ENCODE results near the gene APOL5. TPM values are rescaled to one million over a fixed set of nuclear protein-coding genes. Genes with fewer than 3 reads are reported as not detected.
"Not testable (repeated sequence)": the region's sequence is repeated elsewhere in the genome, so short reads cannot be mapped to it uniquely, and the experiment has no call there.

Gene APOL5, protein sequence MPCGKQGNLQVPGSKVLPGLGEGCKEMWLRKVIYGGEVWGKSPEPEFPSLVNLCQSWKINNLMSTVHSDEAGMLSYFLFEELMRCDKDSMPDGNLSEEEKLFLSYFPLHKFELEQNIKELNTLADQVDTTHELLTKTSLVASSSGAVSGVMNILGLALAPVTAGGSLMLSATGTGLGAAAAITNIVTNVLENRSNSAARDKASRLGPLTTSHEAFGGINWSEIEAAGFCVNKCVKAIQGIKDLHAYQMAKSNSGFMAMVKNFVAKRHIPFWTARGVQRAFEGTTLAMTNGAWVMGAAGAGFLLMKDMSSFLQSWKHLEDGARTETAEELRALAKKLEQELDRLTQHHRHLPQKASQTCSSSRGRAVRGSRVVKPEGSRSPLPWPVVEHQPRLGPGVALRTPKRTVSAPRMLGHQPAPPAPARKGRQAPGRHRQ
- not detected in 3 replicates for polyA plus RNA-seq
- not detected for polyA plus RNA-seq (2011; ENCODE audit: low read depth)
- polyA plus RNA-seq (2011; cell fraction: cytosol; rRNA removed) = not detected in 2 replicates
- polyA plus RNA-seq (2011; cell fraction: nucleus; rRNA removed) = not detected in 2 replicates
- not detected in 2 replicates for polyA plus RNA-seq (2012; ENCODE audit: low replicate concordance)
- not detected in 3 replicates for polyA minus RNA-seq
- polyA minus RNA-seq (2011; cell fraction: cytosol; rRNA and poly(A)+ RNA removed) = not detected
- not detected in 2 replicates for polyA minus RNA-seq (2011; cell fraction: nucleus; rRNA and poly(A)+ RNA removed)

DNA sequence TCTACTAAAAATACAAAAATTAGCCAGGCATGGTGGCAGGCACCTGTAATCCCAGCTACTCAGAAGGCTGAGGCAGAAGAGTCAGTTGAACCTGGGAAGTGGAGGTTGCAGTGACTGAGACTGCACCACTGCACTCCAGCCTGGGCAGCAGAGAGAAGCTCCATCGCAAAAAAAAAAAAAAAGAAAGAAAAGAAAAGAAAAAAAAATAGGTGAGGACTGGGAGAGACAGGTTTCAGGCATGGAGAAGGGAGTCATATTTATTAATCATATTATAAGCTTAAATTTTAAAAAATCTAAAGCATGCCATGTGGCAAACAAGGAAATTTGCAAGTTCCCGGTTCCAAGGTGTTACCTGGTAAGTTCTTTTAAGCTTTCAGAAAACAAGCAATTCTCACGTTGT lies at the start of gene APOL5:
Gene APOL5, plus strand, starts transcription at position 301 of the 400 bp plus-strand sequence. Its CDS starts 0 bp downstream, at position 301.
- no peak within 1 kb of the TSS for H2AFZ ChIP-seq (ENCODE audit: control insufficient read depth, low read length)
- H3K9me1 ChIP-seq (ENCODE audit: control insufficient read depth, extremely low read depth, insufficient read depth, low read length) = no peaks in the 10 kb centered on the region
- no peaks in the 10 kb centered on the region for H3K4me1 ChIP-seq (ENCODE audit: control insufficient read depth, extremely low read depth, insufficient read depth, low read length)
- H3K4me2 ChIP-seq (ENCODE audit: control insufficient read depth, extremely low read depth, insufficient read depth, low read depth, low read length) = no peak within 1 kb of the TSS
- no peak for DNase-seq (ENCODE audit: low read depth, low spot score)
- no peak within 1 kb of the TSS for H3K4me3 ChIP-seq (ENCODE audit: control insufficient read depth in 2 of 3, extremely low read depth in 1 of 3, insufficient read depth in 2 of 3, low read depth in 1 of 3, low read length in 3 of 3)
- H3K9me3 ChIP-seq (ENCODE audit: control insufficient read depth, low read depth, low read length) = no peaks in the 10 kb centered on the region
- dilution Hi-C loops (cut with MboI; ENCODE audit: extremely low pct_ligation_motif_present, low sequenced_read_pairs) = no loop called here
- TF ChIP-seq EZH2 (IDR thresholded peaks at IDR 0.05; ENCODE audit: low read length) = no peak
- TF ChIP-seq, protein P1, sequence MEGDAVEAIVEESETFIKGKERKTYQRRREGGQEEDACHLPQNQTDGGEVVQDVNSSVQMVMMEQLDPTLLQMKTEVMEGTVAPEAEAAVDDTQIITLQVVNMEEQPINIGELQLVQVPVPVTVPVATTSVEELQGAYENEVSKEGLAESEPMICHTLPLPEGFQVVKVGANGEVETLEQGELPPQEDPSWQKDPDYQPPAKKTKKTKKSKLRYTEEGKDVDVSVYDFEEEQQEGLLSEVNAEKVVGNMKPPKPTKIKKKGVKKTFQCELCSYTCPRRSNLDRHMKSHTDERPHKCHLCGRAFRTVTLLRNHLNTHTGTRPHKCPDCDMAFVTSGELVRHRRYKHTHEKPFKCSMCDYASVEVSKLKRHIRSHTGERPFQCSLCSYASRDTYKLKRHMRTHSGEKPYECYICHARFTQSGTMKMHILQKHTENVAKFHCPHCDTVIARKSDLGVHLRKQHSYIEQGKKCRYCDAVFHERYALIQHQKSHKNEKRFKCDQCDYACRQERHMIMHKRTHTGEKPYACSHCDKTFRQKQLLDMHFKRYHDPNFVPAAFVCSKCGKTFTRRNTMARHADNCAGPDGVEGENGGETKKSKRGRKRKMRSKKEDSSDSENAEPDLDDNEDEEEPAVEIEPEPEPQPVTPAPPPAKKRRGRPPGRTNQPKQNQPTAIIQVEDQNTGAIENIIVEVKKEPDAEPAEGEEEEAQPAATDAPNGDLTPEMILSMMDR (optimal IDR thresholded peaks at IDR 0.05 in 1 of 3, IDR thresholded peaks at IDR 0.05 in 1 of 3, conservative IDR thresholded peaks at IDR 0.05 in 1 of 3; ENCODE audit: extremely low read depth in 1 of 3, insufficient read depth in 2 of 3, low read length in 3 of 3) = no peak
- H4K20me1 ChIP-seq (ENCODE audit: control insufficient read depth, extremely low read depth, insufficient read depth, low read length) = no peaks in the 10 kb centered on the region
- H3K27me3 ChIP-seq (ENCODE audit: control insufficient read depth, extremely low read depth, insufficient read depth, low read length) = no peaks in the 10 kb centered on the region
- H3K79me2 ChIP-seq (ENCODE audit: control insufficient read depth, insufficient read depth, low read length) = no peaks in the 10 kb centered on the region
- no peaks in the 10 kb centered on the region for H3K36me3 ChIP-seq (ENCODE audit: control insufficient read depth in 2 of 2, extremely low read depth in 1 of 2, insufficient read depth in 2 of 2, low read length in 2 of 2)
- H3K27ac ChIP-seq (ENCODE audit: control insufficient read depth, insufficient read depth, low read length) = no peak within 1 kb of the TSS
- H3K9ac ChIP-seq (ENCODE audit: control insufficient read depth, extremely low read depth, insufficient read depth, low read length) = no peak within 1 kb of the TSS
- no peak for FAIRE-seq

DNA sequence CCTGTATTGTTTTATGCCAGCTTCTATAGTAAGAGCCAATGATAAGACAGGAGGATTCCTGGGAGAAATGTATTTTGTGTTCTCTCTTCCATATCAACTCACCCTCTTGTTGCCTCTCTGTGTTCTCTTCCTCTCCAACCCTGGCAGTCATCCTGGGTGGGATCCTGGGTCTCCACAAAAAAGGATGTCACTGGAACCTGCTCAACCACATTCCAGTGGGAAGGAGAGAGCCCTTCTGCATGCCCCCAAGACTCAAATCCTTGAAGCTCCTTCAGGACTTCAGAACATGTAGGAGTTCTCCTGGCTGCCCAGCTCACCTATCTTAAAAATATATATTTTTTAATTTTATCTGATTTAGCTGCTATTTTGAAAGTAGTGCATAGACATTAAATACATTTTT lies 43.3 kb upstream of the APOL5 start:
- Histone ChIP-seq H3K27me3 (ENCODE audit: control insufficient read depth, extremely low read depth, insufficient read depth, low read length) (no peaks in the 10 kb centered on the region), H3K9ac (ENCODE audit: control insufficient read depth, extremely low read depth, insufficient read depth, low read length) (no peak overlapping the region), H4K20me1 (ENCODE audit: control insufficient read depth, extremely low read depth, insufficient read depth, low read length) (no peaks in the 10 kb centered on the region), H2AFZ (ENCODE audit: control insufficient read depth, low read length) (no peak overlapping the region), H3K36me3 (ENCODE audit: control insufficient read depth in 2 of 2, extremely low read depth in 1 of 2, insufficient read depth in 2 of 2, low read length in 2 of 2) (no peaks in the 10 kb centered on the region), H3K4me1 (ENCODE audit: control insufficient read depth, extremely low read depth, insufficient read depth, low read length) (no peaks in the 10 kb centered on the region), H3K79me2 (ENCODE audit: control insufficient read depth, insufficient read depth, low read length) (no peaks in the 10 kb centered on the region), H3K4me3 (ENCODE audit: control insufficient read depth in 2 of 3, extremely low read depth in 1 of 3, insufficient read depth in 2 of 3, low read depth in 1 of 3, low read length in 3 of 3) (no peak overlapping the region), H3K4me2 (ENCODE audit: control insufficient read depth, extremely low read depth, insufficient read depth, low read depth, low read length) (no peak overlapping the region), H3K9me3 (ENCODE audit: control insufficient read depth, low read depth, low read length) (peaks cover 2% of the 10 kb centered on the region), H3K9me1 (ENCODE audit: control insufficient read depth, extremely low read depth, insufficient read depth, low read length) (no peaks in the 10 kb centered on the region), H3K27ac (ENCODE audit: control insufficient read depth, insufficient read depth, low read length) (no peak overlapping the region)
- no peak for DNase-seq (ENCODE audit: low read depth, low spot score)
- dilution Hi-C loops (cut with MboI; ENCODE audit: extremely low pct_ligation_motif_present, low sequenced_read_pairs) = no loop called here
- TF ChIP-seq EZH2 (IDR thresholded peaks at IDR 0.05; ENCODE audit: low read length) = no peak
- TF ChIP-seq, protein P1 (optimal IDR thresholded peaks at IDR 0.05 in 1 of 3, IDR thresholded peaks at IDR 0.05 in 1 of 3, conservative IDR thresholded peaks at IDR 0.05 in 1 of 3; ENCODE audit: extremely low read depth in 1 of 3, insufficient read depth in 2 of 3, low read length in 3 of 3) = no peak
- FAIRE-seq = no peak

DNA sequence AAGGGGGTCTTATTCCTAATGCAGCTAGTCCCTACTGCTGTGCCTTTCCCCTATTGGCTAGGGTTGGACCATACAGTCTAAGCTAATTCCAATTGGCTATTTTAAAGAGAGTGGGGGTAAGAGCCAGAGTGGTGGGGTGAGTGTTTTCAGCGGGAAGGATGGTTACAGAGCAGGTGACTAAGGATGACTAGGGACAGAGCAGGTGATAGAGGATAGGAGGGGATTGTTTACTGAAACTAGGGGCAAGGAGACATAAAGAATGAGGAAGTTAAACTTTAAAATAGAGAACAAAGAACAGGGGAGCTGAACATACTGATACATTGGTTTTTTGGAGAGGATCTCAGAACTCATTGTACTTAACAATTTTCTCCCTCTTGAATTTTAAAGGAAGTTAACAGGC lies 41.6 kb upstream of the APOL5 start:
- H3K9ac ChIP-seq (ENCODE audit: control insufficient read depth, extremely low read depth, insufficient read depth, low read length); DNase-seq (ENCODE audit: low read depth, low spot score); H3K4me1 ChIP-seq (ENCODE audit: control insufficient read depth, extremely low read depth, insufficient read depth, low read length); H3K27me3 ChIP-seq (ENCODE audit: control insufficient read depth, extremely low read depth, insufficient read depth, low read length); H3K4me2 ChIP-seq (ENCODE audit: control insufficient read depth, extremely low read depth, insufficient read depth, low read depth, low read length); H3K27ac ChIP-seq (ENCODE audit: control insufficient read depth, insufficient read depth, low read length); FAIRE-seq; H3K9me3 ChIP-seq (ENCODE audit: control insufficient read depth, low read depth, low read length); H4K20me1 ChIP-seq (ENCODE audit: control insufficient read depth, extremely low read depth, insufficient read depth, low read length); H3K36me3 ChIP-seq (ENCODE audit: control insufficient read depth in 2 of 2, extremely low read depth in 1 of 2, insufficient read depth in 2 of 2, low read length in 2 of 2); dilution Hi-C loops (cut with MboI; ENCODE audit: extremely low pct_ligation_motif_present, low sequenced_read_pairs); H2AFZ ChIP-seq (ENCODE audit: control insufficient read depth, low read length); H3K9me1 ChIP-seq (ENCODE audit: control insufficient read depth, extremely low read depth, insufficient read depth, low read length); H3K4me3 ChIP-seq (ENCODE audit: control insufficient read depth in 2 of 3, extremely low read depth in 1 of 3, insufficient read depth in 2 of 3, low read depth in 1 of 3, low read length in 3 of 3); H3K79me2 ChIP-seq (ENCODE audit: control insufficient read depth, insufficient read depth, low read length): not testable (repeated sequence)

Measured in keratinocyte (primary cell).